Measurements from ENCODE around the gene BANP.
"Not testable (repeated sequence)": the region's sequence is repeated elsewhere in the genome, so short reads cannot be mapped to it uniquely, and the experiment has no call there.

BANP gene

DNA sequence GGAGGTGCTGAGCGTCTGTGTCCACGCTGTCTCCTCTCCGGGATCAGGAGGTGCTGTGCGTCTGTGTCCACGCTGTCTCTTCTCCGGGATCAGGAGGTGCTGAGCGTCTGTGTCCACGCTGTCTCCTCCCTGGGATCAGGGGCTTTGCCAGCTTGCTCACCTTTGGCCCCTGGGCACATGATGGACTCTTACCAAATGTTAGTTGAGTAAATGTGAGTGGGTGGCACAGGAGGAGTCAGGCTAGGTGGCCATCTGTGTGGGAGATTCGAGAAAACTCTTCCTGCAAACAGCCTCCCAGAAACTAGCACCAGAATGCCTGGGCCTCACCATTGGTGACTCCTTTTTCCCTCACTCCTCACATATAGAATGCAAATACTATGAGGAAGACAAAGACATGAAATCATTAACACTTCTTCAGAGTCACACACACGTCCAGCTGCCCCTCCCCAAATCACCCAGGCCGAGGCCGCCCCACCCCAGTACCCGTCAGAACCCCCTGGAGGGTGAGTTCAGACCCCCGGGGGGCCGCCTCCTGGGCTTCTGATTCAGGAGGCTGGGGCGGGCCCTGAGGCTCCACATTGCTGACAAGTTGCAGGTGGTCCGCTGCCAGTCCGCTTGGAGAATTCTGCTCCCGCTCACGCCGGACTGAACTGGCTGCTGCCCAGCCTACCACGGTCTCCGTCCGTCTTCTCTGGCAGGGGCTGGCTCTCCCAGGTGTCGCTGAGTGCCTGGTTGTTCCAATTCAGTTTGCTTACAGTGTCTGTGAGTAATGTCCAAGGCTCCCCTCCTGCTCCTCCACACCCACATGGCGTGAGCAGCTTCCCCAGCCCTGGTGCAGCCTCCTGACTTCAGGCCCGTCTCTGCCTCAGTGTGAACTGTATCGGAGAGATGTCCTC, 158.7 kb downstream of the BANP start:
- not testable (repeated sequence) for DNase-seq

DNA sequence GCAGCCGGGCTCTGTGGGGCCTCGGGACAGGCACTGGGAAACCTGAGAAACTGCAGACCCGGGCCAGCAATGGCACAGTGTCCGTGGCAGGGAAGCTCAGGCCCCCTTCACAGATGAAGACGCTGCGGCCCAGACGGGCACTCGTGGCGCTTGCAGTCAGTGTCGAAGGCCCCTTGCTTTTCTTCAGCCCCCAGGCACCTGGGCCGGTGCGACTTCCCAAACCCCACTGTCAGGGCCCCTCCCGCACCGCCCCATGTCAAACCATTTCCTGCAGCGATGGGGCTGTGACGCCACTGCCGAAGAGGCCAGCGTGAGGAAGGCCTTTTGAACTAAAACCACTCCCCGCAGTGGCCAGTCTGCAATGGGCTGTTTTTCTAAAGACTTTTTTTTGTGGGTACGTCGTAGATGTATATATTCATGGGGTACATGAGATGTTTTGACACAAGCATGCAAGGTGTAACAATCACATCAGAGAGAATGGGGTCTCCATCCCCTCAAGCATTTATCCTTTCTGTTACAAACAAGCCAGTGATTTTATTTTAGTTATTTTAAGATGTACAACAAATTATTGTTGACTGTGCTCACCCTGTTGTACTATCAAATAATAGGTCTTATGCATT, 159.8 kb downstream of the BANP start:
- DNase-seq: not testable (repeated sequence)

- DNase-seq: not testable (repeated sequence)
These were observed 160.7 kb downstream of the BANP start for GRCh38 chr16:88111976-88112375.

- DNase-seq: no peak
These were observed 162.4 kb downstream of the BANP start for GRCh38 chr16:88113545-88114045.

DNA sequence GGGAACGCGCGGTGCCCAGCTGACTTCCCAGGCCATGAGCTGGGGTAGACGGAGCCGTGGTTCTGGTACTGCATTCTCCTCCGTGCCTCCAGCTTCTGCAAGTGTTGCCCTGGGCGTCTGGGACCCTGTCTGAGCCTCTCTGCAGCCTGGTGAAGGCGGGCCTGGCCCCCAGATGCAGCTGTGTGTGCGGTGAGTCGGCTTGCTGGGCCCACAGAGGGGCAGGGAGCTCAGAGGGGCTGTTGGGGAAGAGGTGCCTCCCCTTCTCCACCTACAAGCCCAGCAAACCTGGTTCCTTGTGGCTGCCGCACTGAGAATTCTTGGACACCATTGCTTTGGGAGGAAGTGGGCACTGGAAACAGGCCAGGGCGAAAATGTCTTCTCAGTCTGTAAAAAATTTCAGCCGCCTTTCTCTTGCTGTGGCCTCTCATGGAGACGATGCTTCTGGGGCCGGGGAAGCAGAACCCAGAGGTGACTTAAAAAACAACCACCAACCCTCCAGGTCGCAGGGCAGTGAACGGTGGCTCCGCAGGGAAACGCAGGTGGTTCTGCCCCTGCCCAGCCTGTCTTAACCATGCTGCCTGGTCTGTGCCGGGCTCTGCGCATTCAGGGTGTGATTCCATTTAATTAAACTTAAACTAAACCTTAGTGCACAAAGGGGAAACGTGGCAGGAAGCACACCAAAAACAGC, 163.5 kb downstream of the BANP start:
- not testable (repeated sequence) for DNase-seq

DNA sequence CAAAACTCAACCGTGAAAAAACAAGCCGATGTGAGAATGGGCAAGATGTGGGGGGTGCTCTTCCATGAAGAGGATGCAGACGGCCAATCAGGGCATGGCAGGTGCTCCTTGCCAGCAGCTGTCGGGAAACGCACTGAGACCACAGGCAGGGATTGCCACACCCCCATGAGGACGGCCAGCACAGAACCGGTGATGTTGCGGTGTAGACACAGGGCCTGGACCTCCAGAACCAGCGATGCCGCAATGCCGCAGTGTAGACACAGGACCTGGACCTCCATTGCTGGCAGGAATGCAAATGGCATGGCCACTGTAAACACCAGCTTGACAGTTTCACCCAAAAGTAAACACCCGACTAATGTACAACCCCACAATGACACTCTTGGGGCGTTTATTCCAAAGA, 164.9 kb downstream of the BANP start:
- no peak for DNase-seq

DNA sequence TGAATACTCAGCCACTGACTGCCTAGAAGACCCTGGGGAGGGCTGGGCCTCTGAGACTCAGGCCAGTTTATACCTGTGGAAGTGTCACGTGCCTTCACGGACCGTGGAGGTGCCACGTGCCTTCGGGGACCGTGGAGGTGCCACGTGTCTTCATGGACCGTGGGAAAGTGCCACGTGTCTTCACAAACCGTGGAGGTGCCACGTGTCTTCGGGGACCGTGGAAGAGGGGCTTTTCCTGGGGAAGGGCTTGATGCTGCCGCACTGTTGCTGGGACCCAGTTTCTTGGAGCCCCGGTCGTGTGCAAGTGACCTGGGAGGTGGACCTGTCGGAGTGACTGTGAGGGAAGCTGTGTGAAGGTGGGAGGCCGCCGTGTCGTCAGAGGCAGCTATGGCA, 166.2 kb downstream of the BANP start:
- DNase-seq: no peak

DNA sequence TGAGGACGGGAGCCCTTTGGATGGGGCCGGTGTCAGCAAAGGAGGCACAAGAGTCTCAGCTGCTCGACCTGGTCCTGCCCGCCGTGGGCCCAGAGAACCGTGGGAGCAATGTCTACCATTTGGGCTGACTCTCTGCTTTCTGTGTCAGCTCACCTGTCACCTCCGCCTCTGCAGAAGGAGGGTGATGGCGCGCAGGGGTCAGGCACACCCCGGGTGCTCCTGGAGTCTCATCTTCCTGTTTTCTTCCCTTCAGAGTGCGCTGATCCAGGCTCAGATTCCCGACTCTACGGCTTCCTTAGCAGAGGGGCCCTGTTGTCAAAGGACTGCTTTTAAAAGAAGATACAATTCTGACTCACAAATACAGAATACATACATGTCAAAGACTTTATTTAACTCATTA, 167.1 kb downstream of the BANP start:
- DNase-seq: no peak

GRCh38 chr16:88118852-88119741, 167.9 kb downstream of the BANP start:
- peak; percentile 58 for DNase-seq

GRCh38 chr16:88119881-88120751, 168.9 kb downstream of the BANP start:
- DNase-seq: not testable (repeated sequence)

DNA sequence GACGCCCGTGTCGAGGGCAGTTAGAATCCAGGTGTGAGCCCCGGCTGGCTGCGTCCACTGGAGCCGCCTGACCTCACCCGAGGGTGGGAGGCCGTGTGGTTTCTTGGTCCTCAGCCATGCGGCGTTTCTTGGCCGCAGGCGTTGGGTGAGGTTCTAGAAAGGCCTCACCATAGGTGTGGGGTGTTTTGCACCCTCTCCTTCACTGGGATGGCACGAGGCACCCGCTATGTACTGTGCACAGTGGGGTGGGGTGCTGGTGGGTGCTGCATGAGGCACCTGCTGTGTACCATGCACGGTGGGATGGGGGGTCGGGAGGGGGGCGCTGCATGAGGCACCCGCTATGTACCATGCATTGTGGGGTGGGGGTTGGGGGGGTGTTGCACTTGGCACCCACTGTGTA, 169.6 kb downstream of the BANP start:
- DNase-seq: no peak

DNA sequence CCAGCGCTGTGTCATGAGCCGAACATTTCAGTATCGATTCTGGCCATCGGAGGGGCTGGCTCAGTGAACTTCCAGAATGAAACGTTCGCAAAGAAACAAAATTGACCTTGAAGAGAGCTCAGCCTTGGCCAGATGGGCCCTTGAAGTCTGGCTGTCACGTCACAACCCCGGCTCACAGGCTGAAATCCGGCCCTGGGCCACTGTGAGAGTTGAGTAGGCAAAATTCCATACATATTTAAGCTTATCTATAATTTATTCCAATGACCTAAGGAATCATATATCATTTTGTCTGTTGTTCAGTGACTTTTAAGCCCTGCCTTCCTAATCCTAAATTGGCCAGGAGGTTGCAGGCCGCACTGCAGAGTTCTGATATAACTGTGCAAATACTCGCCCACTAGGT, 170.2 kb downstream of the BANP start:
- not testable (repeated sequence) for DNase-seq

GRCh38 chr16:88121886-88122580, 170.8 kb downstream of the BANP start:
- no peak for DNase-seq
